A673 (cell line): ENCODE measurements around the gene HPCAL1. TPM values are rescaled to one million over a fixed set of nuclear protein-coding genes. Genes with fewer than 3 reads are reported as not detected.

Source experiments
- BruUV-seq: library from RNA; stranded (reverse); fragments of 400-500 nt; replicated peaks from 2 replicates; lab custom pipeline; 2021; lab: Mats Ljungman, UMichigan
- CTCF ChIA-PET: fragments of 300-600 bp; sonication (Branson Sonifier 250); formaldehyde crosslinking; loops from one replicate; lab custom pipeline; 2022; ENCODE audit warnings: antibody characterized with exemption; lab: Charles Lee
- POLR2A ChIA-PET: fragments of 300-600 bp; sonication (Branson Sonifier 250); formaldehyde crosslinking; loops from one replicate; lab custom pipeline; 2022; ENCODE audit warnings: antibody characterized with exemption; ENCODE audit not compliant: low non-redundant PET; lab: Charles Lee
- DNase-seq: peaks from one replicate; pipeline ENCODE4 v3.0.0-alpha.2; 2015; ENCODE audit warnings: low spot score
- H3K27ac ChIP-seq: fragments of 200-600 bp; sonication (generic); 2 replicates; pipeline ENCODE4 v1.5.1; 2016; ENCODE audit warnings: mixed run types, low read depth, mild to moderate bottlenecking, mixed read lengths, antibody characterized with exemption, low read length; ENCODE audit not compliant: poor library complexity, severe bottlenecking
- H3K27me3 ChIP-seq: fragments of 200-600 bp; sonication (generic); replicated peaks from 2 replicates; pipeline ENCODE4 v1.6.1; 2017; ENCODE audit warnings: mixed run types, low read depth, mild to moderate bottlenecking, mixed read lengths, antibody characterized with exemption, low read length; ENCODE audit not compliant: insufficient read depth, poor library complexity
- H3K36me3 ChIP-seq: fragments of 200-600 bp; sonication (generic); 2 replicates; pipeline ENCODE4 v1.6.1; 2016; ENCODE audit warnings: mixed run types, mild to moderate bottlenecking, mixed read lengths, antibody characterized with exemption, low read length; ENCODE audit not compliant: insufficient read depth, poor library complexity, severe bottlenecking
- H3K4me1 ChIP-seq: fragments of 200-600 bp; sonication (generic); 2 replicates; pipeline ENCODE4 v1.6.1; 2017; ENCODE audit warnings: mixed run types, mild to moderate bottlenecking, mixed read lengths, antibody characterized with exemption, low read length; ENCODE audit not compliant: insufficient read depth, poor library complexity, severe bottlenecking
- H3K4me3 ChIP-seq: fragments of 200-600 bp; sonication (generic); 2 replicates; pipeline ENCODE4 v1.5.1; 2016; ENCODE audit warnings: low read depth, mixed run types, mild to moderate bottlenecking, mixed read lengths, low read length; ENCODE audit not compliant: poor library complexity, severe bottlenecking
- H3K9me3 ChIP-seq: fragments of 200-600 bp; sonication (generic); 2 replicates; pipeline ENCODE4 v1.6.1; 2016; ENCODE audit warnings: mixed run types, low read depth, mild to moderate bottlenecking, mixed read lengths, antibody characterized with exemption, low read length; ENCODE audit not compliant: poor library complexity, severe bottlenecking
- CTCF ChIP-seq: fragments of 300-800, 200-600 bp; sonication (generic); conservative IDR thresholded peaks from 2 replicates; pipeline ENCODE4 v1.5.1; 2017; ENCODE audit warnings: low read depth, mild to moderate bottlenecking, antibody characterized with exemption, low read length, moderate library complexity, mixed read lengths
- EZH2 ChIP-seq: fragments of 200-600 bp; sonication (generic); IDR thresholded peaks from 2 replicates; pipeline ENCODE4 v1.6.1; 2017; ENCODE audit warnings: borderline replicate concordance, low read depth, mild to moderate bottlenecking, mixed read lengths, antibody characterized with exemption, low read length; ENCODE audit not compliant: poor library complexity, severe bottlenecking
- intact Hi-C: fragments of 100-400 bp; cut with micrococcal nuclease; formaldehyde crosslinking; loops from one replicate; pipeline ENCODE4 v1.10.0; 2022; ENCODE audit not compliant: unreplicated experiment
- total RNA-seq: library from RNA; stranded (reverse); gene quantifications from 2 replicates; pipeline ENCODE4 v1.2.3, GENCODE V29; 2021

HPCAL1 gene
- total RNA-seq, 1 experiment from 2014 or later: 9.7 TPM

- no TSS peak for BruUV-seq
- peak; percentile 39 for DNase-seq
- intact Hi-C loops: no loop called here
- no peaks in the 10 kb centered on the region for H3K9me3 ChIP-seq
- CTCF ChIA-PET: interaction anchor here (1.3 kb wide), 1 partner anchor 104 kb away, joined by 11 read pairs; no protein-coding TSS in a partner anchor
- POLR2A ChIA-PET: interaction anchor here (0.6 kb wide), 1 partner anchor 177 kb away, joined by 3 read pairs; no protein-coding TSS in a partner anchor
- H3K27me3 ChIP-seq: no peaks in the 10 kb centered on the region
- TF ChIP-seq CTCF (no peak), EZH2 (no peak)
- H3K27ac ChIP-seq: no peak overlapping the region
- H3K4me1 ChIP-seq: peaks cover 14% of the 10 kb centered on the region
- no peak overlapping the region for H3K4me3 ChIP-seq
- H3K36me3 ChIP-seq: no peaks in the 10 kb centered on the region
Measured at GRCh38 chr2:10305254-10305635, 2.5 kb downstream of the HPCAL1 start.

DNA sequence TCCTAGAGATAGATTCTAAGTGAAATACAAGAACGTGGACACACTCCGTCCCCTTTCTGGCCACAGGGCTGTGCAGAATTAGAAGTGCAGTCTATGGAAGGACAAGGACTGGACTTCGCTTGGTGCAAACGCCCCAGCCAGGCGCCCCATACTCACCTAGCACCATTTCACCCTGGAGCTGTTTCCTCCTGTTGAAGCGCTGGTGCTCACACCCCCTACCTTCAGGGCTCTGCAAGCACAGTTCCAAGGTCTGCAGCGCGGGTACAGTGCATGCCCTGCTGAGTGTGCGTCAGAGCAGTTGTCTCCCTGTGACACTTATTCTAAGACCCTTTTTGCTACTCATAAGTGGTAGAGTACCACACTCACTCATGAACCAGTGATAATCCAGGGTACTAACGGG is 3.0 kb downstream of the HPCAL1 start:
- Histone ChIP-seq H3K4me3 (no peak overlapping the region), H3K4me1 (peaks cover 14% of the 10 kb centered on the region), H3K27ac (no peak overlapping the region), H3K27me3 (no peaks in the 10 kb centered on the region), H3K36me3 (no peaks in the 10 kb centered on the region), H3K9me3 (no peaks in the 10 kb centered on the region)
- ChIA-PET POLR2A (interaction anchor here (0.6 kb wide), 1 partner anchor 178 kb away, joined by 3 read pairs; no protein-coding TSS in a partner anchor), CTCF (no interaction called here)
- no peak for DNase-seq
- no TSS peak for BruUV-seq
- TF ChIP-seq CTCF (0 out of 2 replicates have a peak, but pooled peaks have one; percentile 18), EZH2 (no peak)
- intact Hi-C loops: no loop called here

GRCh38 chr2:10306901-10307463 is 4.3 kb downstream of the HPCAL1 start:
- Histone ChIP-seq H3K9me3 (no peaks in the 10 kb centered on the region), H3K27me3 (no peaks in the 10 kb centered on the region), H3K4me1 (peaks cover 14% of the 10 kb centered on the region), H3K27ac (no peak overlapping the region), H3K36me3 (no peaks in the 10 kb centered on the region), H3K4me3 (no peak overlapping the region)
- POLR2A ChIA-PET: interaction anchor here (0.6 kb wide), 1 partner anchor 57 kb away, joined by 3 read pairs; no protein-coding TSS in a partner anchor
- no peak for TF ChIP-seq CTCF
- TF ChIP-seq EZH2: no peak
- no TSS peak for BruUV-seq
- no peak for DNase-seq
- intact Hi-C loops: no loop called here
- CTCF ChIA-PET: no interaction called here
